IPS-NIHi7 (cell line): ENCODE results near the gene RMND5B.
A peak's percentile ranks its signal among the peaks of the same experiment; 100 is the strongest.
"Not testable (repeated sequence)": the region's sequence is repeated elsewhere in the genome, so short reads cannot be mapped to it uniquely, and the experiment has no call there.

Source experiments
- DNase-seq: peaks from one replicate; pipeline ENCODE4 v3.0.0; 2012; ENCODE audit warnings: mixed read lengths; ENCODE audit errors: extremely low spot score

Gene RMND5B

DNA sequence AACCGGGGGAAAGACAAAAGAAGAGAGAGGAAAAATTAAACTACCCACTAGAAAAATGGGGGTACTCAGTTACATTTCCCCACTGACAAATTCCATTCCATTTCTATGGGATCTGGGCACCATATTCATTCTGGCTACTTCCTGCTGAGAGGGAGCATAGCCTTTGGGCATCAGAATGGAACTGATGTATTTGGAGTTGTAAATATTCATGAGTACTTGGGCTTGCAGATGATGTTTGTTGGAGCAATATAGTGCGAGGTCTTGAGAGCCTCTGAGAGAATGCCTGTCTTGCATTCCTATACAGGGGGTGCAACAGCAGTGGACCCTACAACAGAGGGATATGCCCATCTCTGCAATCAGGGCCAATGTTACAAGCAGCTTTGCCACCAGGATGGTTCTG, 39.6 kb downstream of the RMND5B start:
- DNase-seq: no peak

DNA sequence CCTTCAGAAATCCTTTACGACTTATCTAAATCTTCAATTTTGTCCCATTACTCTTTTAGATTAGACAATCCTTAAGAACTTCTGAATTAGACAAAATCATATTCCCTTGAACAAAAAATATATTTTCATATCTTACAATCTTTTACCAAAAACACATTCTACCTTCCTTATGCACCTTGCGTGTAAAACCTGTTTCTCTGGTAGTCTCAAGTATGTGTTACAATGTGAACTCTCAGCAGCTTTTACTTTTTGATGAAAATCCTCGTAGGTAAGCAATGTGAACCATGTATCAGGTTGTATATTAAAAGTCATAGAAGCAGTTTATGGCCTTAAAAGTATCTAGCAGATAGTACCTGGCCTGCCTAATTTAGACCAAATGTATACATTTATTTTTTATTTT, 43.6 kb downstream of the RMND5B start:
- DNase-seq: no peak

DNA sequence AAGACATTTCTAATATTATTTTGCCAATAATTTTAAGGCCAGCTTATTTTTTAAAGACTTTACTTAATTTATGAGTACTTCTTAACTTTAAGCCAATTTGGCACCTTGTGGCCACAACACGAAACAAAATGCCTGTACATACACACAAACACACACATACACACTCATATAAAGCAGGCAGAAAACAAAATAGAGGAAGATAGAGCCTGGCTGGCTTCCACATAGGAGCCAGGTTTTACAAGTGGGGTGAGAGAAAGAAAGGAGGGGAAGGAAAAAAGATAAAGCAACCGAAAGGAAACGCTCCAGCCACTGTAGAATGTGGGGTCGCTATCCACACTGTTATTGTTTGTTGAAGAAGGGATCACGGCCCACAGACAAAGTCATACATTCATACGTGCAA, 46.0 kb downstream of the RMND5B start:
- DNase-seq: no peak

DNA sequence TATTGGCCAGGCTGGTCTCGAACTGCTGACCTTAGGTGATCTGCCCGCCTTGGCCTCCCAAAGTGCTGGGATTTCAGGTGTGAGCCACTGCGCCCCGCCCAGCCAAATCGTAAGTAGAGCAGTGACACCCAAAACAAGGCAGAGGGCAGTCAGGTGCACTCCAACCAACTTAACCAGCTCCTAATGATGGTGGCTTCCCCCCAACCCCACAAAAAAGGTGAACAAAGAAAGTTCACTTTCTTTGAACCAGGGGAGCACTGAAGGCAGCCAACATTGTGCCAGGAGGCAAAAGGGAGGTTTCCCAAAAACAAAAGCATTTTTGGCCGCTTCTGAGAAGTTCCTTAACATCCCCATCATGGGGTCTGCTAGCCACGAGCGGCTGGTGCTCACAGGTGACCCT, 46.8 kb downstream of the RMND5B start:
- DNase-seq: no peak

DNA sequence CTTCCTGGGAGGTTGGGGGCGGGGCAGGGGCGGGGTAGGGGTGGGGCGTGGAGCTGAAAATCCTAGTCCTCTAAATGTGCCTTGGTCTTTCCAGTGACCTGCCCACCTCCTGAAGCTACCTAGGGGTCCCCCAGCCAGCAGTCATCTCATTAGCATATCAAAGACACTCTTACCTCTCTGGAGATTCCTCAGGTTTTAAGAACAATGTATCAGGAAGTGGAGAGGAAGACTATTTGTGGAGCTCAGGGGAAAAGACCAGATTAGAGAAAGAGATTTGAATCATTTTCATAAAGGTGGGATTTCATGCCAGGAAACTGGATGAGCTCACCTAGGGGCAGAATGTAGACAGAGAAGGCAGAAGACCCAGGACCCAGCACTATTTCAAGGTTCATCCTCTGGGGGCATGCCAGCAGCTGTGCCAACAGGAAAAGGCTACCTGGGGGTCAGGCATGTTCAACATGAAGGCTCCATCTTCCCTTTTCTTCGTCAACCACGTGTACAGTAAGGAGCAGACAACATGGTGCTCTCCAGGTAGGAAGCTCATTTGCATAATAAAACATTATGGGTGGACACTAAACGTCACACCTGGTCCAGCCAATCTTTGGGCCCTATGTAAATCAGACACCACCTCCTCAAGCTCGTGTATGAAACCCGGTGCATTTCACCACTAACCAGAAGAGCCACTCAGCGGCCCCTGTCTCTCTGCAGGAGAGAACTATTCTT, 49.5 kb downstream of the RMND5B start:
- DNase-seq: peak; percentile 75

DNA sequence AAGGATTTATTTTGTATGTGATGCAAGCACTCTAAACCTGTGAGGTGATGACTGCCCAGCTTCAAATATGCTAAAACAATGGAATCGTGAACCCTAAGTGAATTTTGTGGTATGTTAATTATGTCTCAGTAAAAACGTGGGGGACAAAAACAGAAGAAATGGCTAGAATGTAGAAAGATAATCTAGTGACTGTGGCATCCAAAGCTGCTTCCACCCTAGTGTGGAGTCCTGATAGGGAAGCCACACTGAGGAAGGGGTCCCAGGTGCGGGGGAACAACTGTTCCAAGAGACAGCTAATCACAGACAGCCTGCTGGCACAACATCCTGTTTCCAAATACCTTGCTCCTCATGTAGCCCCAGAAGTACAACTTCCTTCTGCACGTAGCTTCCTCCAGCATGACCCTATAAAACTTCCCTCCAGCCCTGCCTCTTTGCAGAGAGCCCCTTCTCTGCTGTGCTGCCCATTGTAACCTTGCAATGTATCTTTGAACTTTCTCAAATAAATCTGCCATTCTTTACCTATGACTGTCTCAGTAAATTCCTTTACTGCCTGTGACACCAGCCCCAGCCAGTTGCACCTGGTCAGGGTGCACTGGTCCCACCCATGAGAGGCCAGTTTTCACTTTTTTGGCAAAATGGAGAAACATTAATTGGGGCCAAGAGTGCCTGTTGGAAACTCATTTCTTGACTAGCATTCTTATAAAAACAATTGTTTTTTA, 51.5 kb downstream of the RMND5B start:
- DNase-seq: no peak

DNA sequence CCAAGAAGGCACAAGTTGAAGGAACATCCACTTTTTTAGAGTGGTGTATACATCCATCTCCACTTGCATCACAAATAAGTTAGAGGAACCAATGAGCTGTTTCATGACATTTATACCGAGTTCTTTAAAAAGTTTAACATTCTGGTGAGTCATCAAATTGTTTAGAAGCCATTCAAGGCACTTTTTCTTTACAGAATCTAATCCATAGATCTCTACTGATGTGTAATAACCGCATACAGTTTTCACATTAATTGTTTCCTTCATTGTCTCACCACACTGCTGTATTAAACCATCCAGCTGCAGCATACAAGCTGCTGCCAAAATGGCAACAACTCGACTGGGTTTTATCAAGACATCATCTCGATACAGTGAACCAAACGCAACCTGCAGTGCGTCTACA, 55.6 kb downstream of the RMND5B start:
- DNase-seq: no peak

DNA sequence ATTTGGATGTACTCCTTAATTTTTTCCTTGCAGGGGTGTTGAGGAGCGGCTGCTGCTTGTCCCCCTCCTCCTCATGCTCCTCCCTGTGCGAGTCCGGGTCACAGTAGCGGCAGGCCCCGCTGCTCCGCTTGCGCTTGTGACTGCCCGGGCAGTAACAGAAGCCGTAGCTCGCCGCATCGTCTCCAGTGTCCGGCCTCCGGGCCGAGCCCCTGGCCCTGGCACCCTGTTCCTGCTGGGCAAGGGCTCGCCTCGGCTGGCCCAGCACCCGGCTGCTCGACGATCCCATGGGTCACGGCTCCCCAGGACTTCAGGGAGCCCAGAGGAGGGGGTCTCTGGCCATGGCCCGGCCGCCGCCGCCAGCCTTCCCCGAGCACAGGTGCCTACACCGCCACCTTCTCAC, 56.2 kb downstream of the RMND5B start, which contains the start of gene GMCL2:
TSS of gene GMCL2 (minus strand) at position 358 of the 400 bp plus-strand sequence. CDS start at position 286, 72 bp downstream.
- no peak for DNase-seq

DNA sequence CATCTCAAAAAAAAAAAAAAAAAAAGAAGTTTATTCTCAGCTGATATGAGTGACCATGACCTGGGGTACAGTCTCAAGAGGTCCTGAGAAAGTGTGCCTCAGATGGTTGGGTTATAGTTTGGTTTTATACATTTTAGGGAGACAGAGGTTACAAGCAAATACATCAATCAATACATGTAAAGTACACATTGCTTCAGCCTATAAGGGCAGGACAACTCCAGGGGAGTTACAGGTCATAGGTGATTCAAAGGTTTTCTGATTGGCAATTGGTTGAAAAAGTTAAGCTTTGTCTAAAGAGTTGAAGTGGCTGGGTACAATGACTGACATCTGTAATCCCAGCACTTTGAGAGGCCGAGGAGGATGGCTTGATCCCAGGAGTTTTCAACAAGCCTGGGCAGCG, 58.6 kb downstream of the RMND5B start:
- DNase-seq: no peak

DNA sequence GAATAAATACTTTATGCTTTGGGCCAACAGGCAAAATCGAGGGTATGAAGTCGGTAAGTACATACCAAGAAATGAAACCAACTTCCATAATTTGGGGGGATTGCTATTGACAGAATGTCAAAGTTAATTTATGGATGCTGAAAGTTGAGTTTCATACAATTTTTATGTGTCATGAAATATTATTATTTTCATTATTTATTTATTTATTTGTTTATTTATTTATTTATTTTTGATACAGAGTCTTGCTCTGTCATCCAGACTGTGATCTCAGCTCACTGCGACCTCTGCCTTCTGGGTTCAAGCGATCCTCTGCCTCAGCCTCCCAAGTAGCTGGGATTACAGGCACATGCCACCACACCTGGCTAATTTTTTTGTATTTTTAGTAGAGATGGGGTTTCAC, 60.8 kb downstream of the RMND5B start:
- DNase-seq: no peak

DNA sequence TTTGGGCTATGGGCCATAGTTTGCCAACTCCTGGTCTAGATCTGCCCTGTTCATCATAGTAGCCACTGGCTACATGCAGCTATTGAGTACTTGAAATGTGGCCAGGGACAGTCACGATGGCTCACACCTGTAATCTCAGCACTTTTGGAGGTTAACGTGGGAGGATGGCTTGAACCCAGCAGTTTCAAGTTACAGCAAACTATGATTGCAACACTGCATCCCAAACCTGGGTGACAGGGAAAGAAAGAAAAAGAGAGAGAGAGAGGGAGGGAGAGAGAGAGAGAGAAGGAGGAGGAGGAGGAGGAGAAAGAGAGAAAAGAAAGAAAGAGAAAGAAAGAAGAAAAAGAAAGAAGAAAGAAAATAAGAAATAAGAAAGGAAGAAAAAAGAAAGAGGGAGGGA, 61.4 kb downstream of the RMND5B start:
- DNase-seq: no peak

DNA sequence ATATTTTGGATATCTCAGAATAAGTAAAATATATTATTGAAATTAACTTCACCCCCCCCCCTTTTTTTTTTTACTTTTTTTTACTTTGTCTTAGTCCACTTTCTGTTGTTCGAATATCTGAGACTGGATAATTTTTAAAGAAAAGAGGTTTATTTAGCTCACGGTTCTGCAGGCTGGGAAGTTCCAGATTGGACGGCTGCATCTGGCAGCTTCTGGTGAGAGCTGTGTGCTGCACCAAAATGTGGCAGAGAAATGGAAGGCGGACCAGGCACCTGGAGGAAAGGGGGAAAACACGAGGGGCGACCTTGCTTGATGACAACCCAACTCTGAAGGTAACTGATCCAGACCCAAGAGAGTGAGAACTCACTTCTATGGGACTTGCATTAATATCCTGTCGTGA, 62.0 kb downstream of the RMND5B start:
- no peak for DNase-seq

DNA sequence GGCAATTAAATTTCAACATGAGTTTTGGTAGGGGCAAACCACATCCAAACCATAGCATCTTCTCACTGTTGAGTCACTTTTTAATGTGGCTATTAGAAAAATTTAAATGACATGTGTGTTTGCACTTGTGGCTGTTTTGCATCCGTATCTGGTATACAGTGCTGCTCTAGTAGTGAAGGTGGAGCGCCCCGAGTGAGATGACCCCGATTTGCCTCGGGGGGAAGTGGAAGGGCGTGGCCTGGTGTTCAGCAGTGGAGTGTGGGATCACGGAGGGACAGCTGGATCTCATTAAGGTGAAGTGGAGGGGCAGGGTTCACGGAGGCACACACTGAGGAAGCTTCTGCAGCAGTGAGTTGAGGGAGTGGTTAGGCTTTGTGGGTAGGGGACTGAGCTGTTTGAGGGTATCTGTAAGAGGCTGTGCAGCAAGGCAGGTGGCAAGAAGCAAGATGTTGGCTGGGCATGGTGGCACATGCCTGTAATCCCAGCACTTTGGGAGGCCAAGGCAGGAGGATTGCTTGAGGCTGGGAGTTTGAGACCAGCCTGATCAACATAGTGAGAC, 62.5 kb downstream of the RMND5B start:
- DNase-seq: no peak

DNA sequence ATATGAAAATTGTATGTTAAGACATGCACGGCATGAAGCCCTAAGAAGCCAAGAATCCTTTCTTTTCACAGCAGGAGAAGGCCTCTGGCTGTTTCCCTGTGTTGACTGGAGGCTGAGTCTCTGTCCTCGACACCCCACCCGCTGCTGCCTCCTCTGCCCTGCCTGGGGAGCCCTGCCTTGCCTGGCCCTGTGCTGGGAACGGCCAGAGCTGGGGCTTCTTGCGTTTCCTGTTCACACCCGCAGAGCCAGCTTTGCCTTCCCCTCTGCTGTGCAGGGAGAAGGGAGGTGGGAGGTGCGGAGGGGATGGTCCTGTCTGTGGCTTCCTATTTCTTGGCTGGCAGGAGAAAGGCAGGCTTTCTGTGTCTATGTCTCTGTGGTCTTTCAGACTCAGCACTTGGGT, 63.2 kb downstream of the RMND5B start:
- DNase-seq: no peak

DNA sequence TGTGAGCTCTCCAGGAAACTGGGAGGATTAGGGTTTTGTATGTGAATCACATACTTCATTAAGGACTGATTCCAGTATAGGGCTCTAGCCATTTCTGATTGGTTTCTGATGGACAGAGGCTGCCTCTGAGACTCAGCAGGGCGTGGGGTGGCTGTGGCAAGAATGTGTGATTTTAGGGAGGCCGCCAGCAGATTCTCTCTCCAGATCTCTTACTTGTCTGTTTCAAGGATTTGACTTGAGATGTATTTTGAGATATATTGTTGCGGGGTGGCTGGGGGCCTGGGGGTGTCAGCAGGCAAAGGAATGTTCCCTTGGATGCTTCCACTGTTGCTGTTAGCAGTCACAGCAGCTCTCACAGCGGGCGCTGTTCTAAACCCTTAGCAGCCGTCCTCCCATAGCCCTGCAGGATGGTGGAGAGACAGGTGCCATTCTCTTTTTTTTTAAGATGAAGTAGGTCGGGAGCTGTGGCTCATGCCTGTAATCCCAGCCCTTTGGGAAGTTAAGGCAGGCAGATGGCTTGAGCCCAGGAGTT, 65.5 kb downstream of the RMND5B start:
- no peak for DNase-seq

DNA sequence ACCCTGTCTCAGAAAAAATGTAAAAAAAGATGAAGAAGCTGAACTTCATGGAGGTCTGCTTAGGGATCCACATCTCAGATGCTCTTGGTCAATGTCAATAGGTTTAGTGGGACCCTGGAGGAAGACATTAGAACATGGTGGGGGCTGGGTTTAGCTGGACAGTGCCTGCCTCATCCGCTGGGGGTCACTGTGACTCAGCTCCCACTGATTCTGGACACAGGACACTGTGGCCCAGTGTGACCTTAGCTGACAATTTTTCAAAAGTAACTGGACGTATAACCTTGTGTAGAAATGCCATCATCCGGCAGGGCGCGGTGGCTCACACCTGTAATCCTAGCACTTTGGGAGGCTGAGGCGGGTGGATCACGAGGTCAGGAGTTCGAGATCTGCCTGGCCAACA, 66.2 kb downstream of the RMND5B start:
- peak; percentile 55 for DNase-seq

DNA sequence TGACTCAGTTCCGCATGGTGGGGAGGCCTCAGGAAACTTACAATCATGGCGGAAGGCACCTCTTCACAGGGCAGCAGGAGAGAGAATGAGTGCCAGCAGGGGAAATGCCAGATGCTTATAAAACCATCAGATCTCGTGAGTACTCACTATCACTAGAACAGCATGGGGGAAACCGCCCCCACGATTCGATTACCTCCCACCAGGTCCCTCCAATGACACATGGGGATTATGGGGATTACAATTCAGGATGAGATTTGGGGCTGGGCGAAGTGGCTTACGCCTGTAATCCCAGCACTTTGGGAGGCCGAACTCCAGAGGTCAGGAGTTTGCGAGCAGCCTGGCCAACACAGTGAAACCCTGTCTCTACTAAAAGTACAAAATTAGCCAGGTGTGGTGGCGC, 67.3 kb downstream of the RMND5B start:
- DNase-seq: not testable (repeated sequence)

DNA sequence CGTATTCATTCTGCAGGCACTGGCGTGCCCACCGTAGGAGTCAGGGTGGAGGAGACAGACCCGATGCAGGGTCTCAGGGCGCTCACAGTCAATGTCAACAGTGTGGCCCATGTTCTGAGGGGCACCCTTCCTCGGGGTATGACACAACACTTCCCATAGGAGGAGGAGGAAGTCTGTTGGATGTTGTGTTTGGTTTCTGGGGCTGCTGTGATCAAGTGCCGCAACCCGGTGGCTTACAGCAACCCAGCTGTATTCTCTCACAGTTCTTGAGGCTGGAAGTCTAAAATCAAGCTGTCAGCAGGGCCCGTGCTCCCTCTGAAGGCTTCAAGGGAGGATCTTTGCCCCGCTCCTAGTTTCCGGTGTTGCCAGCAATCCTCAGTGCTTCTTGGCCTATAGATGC, 67.9 kb downstream of the RMND5B start:
- DNase-seq: no peak

DNA sequence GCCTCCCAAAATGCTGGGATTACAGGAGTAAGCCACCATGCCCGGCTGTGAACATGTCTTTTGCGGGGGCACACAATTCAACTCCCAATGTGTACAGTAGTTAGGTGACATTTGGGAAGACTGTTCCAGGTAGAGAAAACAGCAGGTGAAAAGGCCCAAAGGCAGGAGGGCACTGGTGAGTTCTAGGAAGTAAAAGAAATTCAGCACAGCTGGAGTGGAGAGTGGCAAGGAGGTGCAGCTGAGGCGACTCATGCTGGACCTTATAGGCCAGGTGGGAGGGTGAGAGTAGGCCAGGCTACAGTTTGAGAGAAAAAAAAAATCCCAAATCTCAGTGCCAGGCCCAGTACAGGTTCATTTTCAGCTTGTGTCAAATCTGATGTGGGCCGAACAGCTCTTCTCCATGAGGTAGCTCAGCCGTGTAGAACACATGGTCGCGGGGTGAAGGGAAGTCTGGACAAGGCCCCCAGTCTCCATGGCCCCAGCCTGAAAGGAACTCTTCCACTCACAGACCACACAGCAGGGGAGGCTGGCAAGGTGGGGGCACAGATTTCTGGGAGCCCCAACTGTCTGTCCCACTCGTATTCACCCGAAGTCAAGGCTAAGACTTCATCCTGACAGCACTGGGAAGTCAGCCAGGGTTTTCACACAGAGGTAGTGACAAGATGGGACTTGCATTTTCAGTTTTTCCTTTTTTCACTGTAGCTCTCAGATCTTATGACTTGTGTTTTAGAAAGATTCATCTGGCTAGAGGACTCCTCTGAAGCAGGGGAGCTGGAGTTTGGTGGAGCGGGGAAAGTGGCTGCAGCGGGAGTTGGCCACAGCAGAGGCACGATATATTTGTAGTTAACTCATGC, 69.0 kb downstream of the RMND5B start:
- DNase-seq: no peak
